ENCODE data around the gene SCCPDH. TPM values are rescaled to one million over a fixed set of nuclear protein-coding genes. Genes with fewer than 3 reads are reported as not detected.

The SCCPDH gene
- total and polyA plus RNA-seq, 2 of the 13 experiments (the other 11 are each of a cell fraction or from before 2014, with no cell fraction given): 36.7 to 62.3 TPM

- TF ChIP-seq YY1 (IDR thresholded peaks at IDR 0.05; ENCODE audit: insufficient read depth, insufficient replicate concordance, low read depth, low read length): peak; percentile 89
- TF ChIP-seq ZUFSP (CRISPR knock-in tag; IDR thresholded peaks at IDR 0.05; ENCODE audit: borderline replicate concordance): no peak
- TF ChIP-seq ZIK1 (CRISPR knock-in tag; IDR thresholded peaks at IDR 0.05; ENCODE audit: borderline replicate concordance, low read depth): no peak
- TF ChIP-seq RFX5 (IDR thresholded peaks at IDR 0.05; ENCODE audit: low read depth, low read length): no peak
- TF ChIP-seq PCBP1 (IDR thresholded peaks at IDR 0.05; ENCODE audit: borderline replicate concordance, low read depth, low read length): no peak
- no peak for TF ChIP-seq PHB2 (IDR thresholded peaks at IDR 0.05; ENCODE audit: partially characterized antibody)
- TF ChIP-seq POLR2AphosphoS2 (IDR thresholded peaks at IDR 0.05; ENCODE audit: low read depth, low read length): no peak
- TF ChIP-seq E2F5 (CRISPR knock-in tag; conservative IDR thresholded peaks at IDR 0.05): 0 out of 2 replicates have a peak, but pooled peaks have one; percentile 39
- no peak for TF ChIP-seq ZBTB44 (CRISPR knock-in tag; IDR thresholded peaks at IDR 0.05)
- no peak for TF ChIP-seq ZNF33B (CRISPR knock-in tag; IDR thresholded peaks at IDR 0.05)
- TF ChIP-seq ETV5 (CRISPR knock-in tag; IDR thresholded peaks at IDR 0.05; ENCODE audit: borderline replicate concordance): no peak
- no peak for TF ChIP-seq ZNF484 (CRISPR knock-in tag; IDR thresholded peaks at IDR 0.05; ENCODE audit: borderline replicate concordance, low read depth)
- TF ChIP-seq ZNF549 (CRISPR knock-in tag; IDR thresholded peaks at IDR 0.05): no peak
- TF ChIP-seq ZBTB39 (CRISPR knock-in tag; IDR thresholded peaks at IDR 0.05): no peak
- TF ChIP-seq ZNF674 (CRISPR knock-in tag; IDR thresholded peaks at IDR 0.05; ENCODE audit: low read depth): no peak
- TF ChIP-seq DZIP1 (CRISPR knock-in tag; IDR thresholded peaks at IDR 0.05): peak; percentile 54; the same call in 1 of the 2 replicates
- peak; percentile 37 for TF ChIP-seq SAP130 (CRISPR knock-in tag; IDR thresholded peaks at IDR 0.05; ENCODE audit: low read depth)
Measured at GRCh38 chr1:246724016-246724730, at the start of gene SCCPDH (continued).

Measured in HepG2 (cell line).